AG10803 (cell line): ENCODE measurements around the gene CCNY.

Source experiments
- DNase-seq: peaks from one replicate; pipeline ENCODE4 v3.0.0; 2010; ENCODE audit warnings: low read depth
- H3K4me3 ChIP-seq: 2 replicates; pipeline ENCODE4 v1.5.1; 2011; ENCODE audit warnings: mild to moderate bottlenecking, low read length, control low read depth
- CTCF ChIP-seq: conservative IDR thresholded peaks from 2 replicates; pipeline ENCODE4 v1.5.1; 2011; ENCODE audit warnings: mild to moderate bottlenecking, low read length, control low read depth, inconsistent platforms

CCNY gene

GRCh38 chr10:35561715-35562114 lies 225.4 kb downstream of the CCNY start:
- DNase-seq = no peak
- TF ChIP-seq CTCF = no peak
- H3K4me3 ChIP-seq = no peak overlapping the region

- no peak for DNase-seq
- H3K4me3 ChIP-seq = no peak overlapping the region
- TF ChIP-seq CTCF = no peak
Measured at GRCh38 chr10:35562427-35562826, 226.1 kb downstream of the CCNY start.

- H3K4me3 ChIP-seq = no peak overlapping the region
Measured at GRCh38 chr10:35563261-35563891, 227.1 kb downstream of the CCNY start.

GRCh38 chr10:35564341-35564968 lies 228.1 kb downstream of the CCNY start:
- DNase-seq = peak; percentile 69
- no peak overlapping the region for H3K4me3 ChIP-seq
- no peak for TF ChIP-seq CTCF

More at GRCh38 chr10:35563261-35563891, 227.1 kb downstream of the CCNY start:
- peak; percentile 65 for DNase-seq
- peak; percentile 100 for TF ChIP-seq CTCF

- TF ChIP-seq CTCF = no peak
- peak; percentile 64 for DNase-seq
Measured at GRCh38 chr10:35565602-35566081, 229.3 kb downstream of the CCNY start.

GRCh38 chr10:35567951-35568350 lies 231.6 kb downstream of the CCNY start:
- H3K4me3 ChIP-seq = no peak overlapping the region
- TF ChIP-seq CTCF = no peak
- no peak for DNase-seq

More at GRCh38 chr10:35565602-35566081, 229.3 kb downstream of the CCNY start:
- H3K4me3 ChIP-seq = no peak overlapping the region

- no peak overlapping the region for H3K4me3 ChIP-seq
- TF ChIP-seq CTCF = no peak
- no peak for DNase-seq
Measured at GRCh38 chr10:35568483-35569015, 232.2 kb downstream of the CCNY start.
